Breast epithelium (tissue), 4 donors: ENCODE results near the gene ELP1. TPM values are rescaled to one million over a fixed set of nuclear protein-coding genes. Genes with fewer than 3 reads are reported as not detected.
"Not testable (repeated sequence)": the region's sequence is repeated elsewhere in the genome, so short reads cannot be mapped to it uniquely, and the experiment has no call there.

Experiments
- DNase-seq, 2 donors: peaks; one replicate each; pipeline ENCODE4 v3.0.0-alpha.2; 2019; ENCODE audit warnings: low spot score in 2 of 2
- H3K27ac ChIP-seq, 2 donors: fragments of 200-600 bp; sonication (generic) in 1 of 2; one replicate each; pipeline ENCODE4 v1.5.1; 2016 to 2019; ENCODE audit warnings: mild to moderate bottlenecking in 1 of 2
- H3K27me3 ChIP-seq, 2 donors: fragments of 200-600 bp; sonication (generic) in 1 of 2; one replicate each; pipeline versions ENCODE4 v1.5.1 to v1.6.0; 2017 to 2019; ENCODE audit warnings: control low read depth in 1 of 2, mild to moderate bottlenecking in 1 of 2
- H3K36me3 ChIP-seq: fragments of 200-600 bp; one replicate; pipeline ENCODE4 v1.5.1; 2019
- H3K4me1 ChIP-seq, 2 donors: fragments of 200-600 bp; sonication (generic); one replicate each; pipeline ENCODE4 v1.5.1; 2016 to 2019; ENCODE audit warnings: control low read depth in 1 of 2
- H3K4me3 ChIP-seq, 3 donors: fragments of 200-600 bp; sonication (generic); 1 replicate in 2 of 3; 2 replicates in 1 of 3; pipeline ENCODE4 v1.5.1; 2016 to 2019; ENCODE audit warnings: mild to moderate bottlenecking in 3 of 3, moderate library complexity in 2 of 3
- H3K9me3 ChIP-seq, 2 donors: fragments of 200-600 bp; sonication (generic) in 1 of 2; one replicate each; pipeline ENCODE4 v1.5.1; 2016 to 2019; ENCODE audit warnings: control low read depth in 1 of 2
- CTCF ChIP-seq, 3 donors: fragments of 450-650 bp; IDR thresholded peaks; one replicate each; pipeline ENCODE4 v1.5.1; 2016 to 2017; ENCODE audit warnings: antibody characterized with exemption in 3 of 3, mild to moderate bottlenecking in 3 of 3, moderate library complexity in 3 of 3
- POLR2A ChIP-seq: fragments of 450-650 bp; IDR thresholded peaks from one replicate; pipeline ENCODE4 v1.6.1; 2016; ENCODE audit warnings: antibody characterized with exemption, mild to moderate bottlenecking, moderate library complexity
- POLR2AphosphoS5 ChIP-seq, 3 donors: sonication (generic); formaldehyde crosslinking; IDR thresholded peaks; one replicate each; pipeline ENCODE4 v1.6.1; 2017; ENCODE audit warnings: antibody characterized with exemption in 3 of 3
- intact Hi-C: fragments of 100-400 bp; cut with DNase I; formaldehyde crosslinking; loops from one replicate; pipeline ENCODE4 v1.15.1; 2023; ENCODE audit warnings: low total_unique reads
- total RNA-seq, 3 donors: library from RNA; depleted of rRNA; stranded (reverse); fragments of >200 nt; gene quantifications; one replicate each; pipeline ENCODE4 v1.1.0, GENCODE V29; 2016

Gene ELP1
- total RNA-seq, 3 donors from 2014 or later = 18.2 to 27.8 (median 22.6) TPM

GRCh38 chr9:108842610-108843295, 91.2 kb downstream of the ELP1 start:
- no peak for DNase-seq
- TF ChIP-seq POLR2A (no peak), POLR2AphosphoS5 (IDR thresholded peaks at IDR 0.05) (no peak), CTCF (IDR thresholded peaks at IDR 0.05) (no peak)
- Histone ChIP-seq H3K27me3 (no peaks in the 10 kb centered on the region), H3K4me1 (no peaks in the 10 kb centered on the region), H3K27ac (no peak overlapping the region), H3K36me3 (no peaks in the 10 kb centered on the region), H3K9me3 (no peaks in the 10 kb centered on the region), H3K4me3 (no peak overlapping the region)
- intact Hi-C loops = no loop called here

- H3K27ac ChIP-seq, H3K4me1 ChIP-seq, H3K9me3 ChIP-seq, H3K36me3 ChIP-seq, H3K4me3 ChIP-seq, intact Hi-C loops, DNase-seq, H3K27me3 ChIP-seq: not testable (repeated sequence)
Measured at GRCh38 chr9:108839561-108839960, 94.4 kb downstream of the ELP1 start.

- Histone ChIP-seq H3K4me3 (no peak overlapping the region), H3K27ac (no peak overlapping the region), H3K4me1 (no peaks in the 10 kb centered on the region), H3K27me3 (no peaks in the 10 kb centered on the region), H3K9me3 (no peaks in the 10 kb centered on the region), H3K36me3 (no peaks in the 10 kb centered on the region)
- TF ChIP-seq CTCF (IDR thresholded peaks at IDR 0.05) (no peak), POLR2AphosphoS5 (IDR thresholded peaks at IDR 0.05) (no peak), POLR2A (no peak)
- intact Hi-C loops = no loop called here
- DNase-seq = no peak
Measured at GRCh38 chr9:108838017-108838416, 95.9 kb downstream of the ELP1 start.

GRCh38 chr9:108837530-108837929, 96.4 kb downstream of the ELP1 start:
- H3K27me3 ChIP-seq = no peaks in the 10 kb centered on the region
- no peak overlapping the region for H3K4me3 ChIP-seq
- intact Hi-C loops = no loop called here
- DNase-seq = no peak
- TF ChIP-seq POLR2AphosphoS5 (IDR thresholded peaks at IDR 0.05) (no peak), POLR2A (no peak), CTCF (IDR thresholded peaks at IDR 0.05) (no peak)
- no peak overlapping the region for H3K27ac ChIP-seq
- H3K9me3 ChIP-seq = no peaks in the 10 kb centered on the region
- no peaks in the 10 kb centered on the region for H3K36me3 ChIP-seq
- no peaks in the 10 kb centered on the region for H3K4me1 ChIP-seq

- Histone ChIP-seq H3K36me3 (no peaks in the 10 kb centered on the region), H3K9me3 (no peaks in the 10 kb centered on the region), H3K27ac (no peak overlapping the region), H3K4me3 (no peak overlapping the region), H3K27me3 (no peaks in the 10 kb centered on the region), H3K4me1 (no peaks in the 10 kb centered on the region)
- DNase-seq = no peak
- TF ChIP-seq POLR2A (no peak), POLR2AphosphoS5 (IDR thresholded peaks at IDR 0.05) (no peak), CTCF (IDR thresholded peaks at IDR 0.05) (no peak)
- intact Hi-C loops = no loop called here
Measured at GRCh38 chr9:108836781-108837180, 97.1 kb downstream of the ELP1 start.

- Histone ChIP-seq H3K27me3 (no peaks in the 10 kb centered on the region), H3K4me1 (no peaks in the 10 kb centered on the region), H3K27ac (no peak overlapping the region), H3K4me3 (no peak overlapping the region), H3K9me3 (no peaks in the 10 kb centered on the region), H3K36me3 (no peaks in the 10 kb centered on the region)
- DNase-seq = no peak
- TF ChIP-seq CTCF (IDR thresholded peaks at IDR 0.05) (no peak), POLR2AphosphoS5 (IDR thresholded peaks at IDR 0.05) (no peak), POLR2A (no peak)
- intact Hi-C loops = no loop called here
Measured at GRCh38 chr9:108836319-108836718, 97.6 kb downstream of the ELP1 start.
